WTC11 (cell line): ENCODE results near the gene CBX6. TPM values are rescaled to one million over a fixed set of nuclear protein-coding genes. Genes with fewer than 3 reads are reported as not detected.

ENCODE experiments used
- ATAC-seq: fragments of 200-7000 bp; cut with Tn5 transposase; 2 replicates; pipeline ENCODE4 v1.10.0; 2021; ENCODE audit warnings: mild to moderate bottlenecking, moderate library complexity
- CTCF ChIA-PET: fragments of 300-600 bp; sonication (Branson Sonifier 250); formaldehyde crosslinking; loops from one replicate; lab custom pipeline; 2021; ENCODE audit warnings: antibody characterized with exemption; lab: Charles Lee
- POLR2A ChIA-PET: fragments of 350-600 bp; sonication (Branson Sonifier 250); formaldehyde crosslinking; loops from one replicate; lab custom pipeline; 2021; ENCODE audit warnings: antibody characterized with exemption; lab: Charles Lee
- DNase-seq: peaks from one replicate; pipeline ENCODE4 v3.0.0; 2021; ENCODE audit warnings: low spot score
- H3K27ac Mint-ChIP-seq: 2 replicates; pipeline ENCODE4 v1.8.0; 2021; ENCODE audit warnings: mixed read lengths
- H3K27me3 Mint-ChIP-seq: 2 replicates; pipeline ENCODE4 v1.8.0; 2021; ENCODE audit warnings: low read depth, mild to moderate bottlenecking, moderate library complexity, mixed read lengths
- H3K36me3 Mint-ChIP-seq: 2 replicates; pipeline ENCODE4 v1.8.0; 2021; ENCODE audit warnings: mixed read lengths
- H3K4me1 Mint-ChIP-seq: 2 replicates; pipeline ENCODE4 v1.8.0; 2022; ENCODE audit warnings: mixed read lengths
- H3K4me3 Mint-ChIP-seq: 2 replicates; pipeline ENCODE4 v1.8.0; 2021; ENCODE audit warnings: mild to moderate bottlenecking, moderate library complexity, mixed read lengths
- H3K9me3 Mint-ChIP-seq: 2 replicates; pipeline ENCODE4 v1.8.0; 2021; ENCODE audit warnings: mixed read lengths
- ATF1 ChIP-seq: sonication (generic); formaldehyde crosslinking; IDR thresholded peaks from 2 replicates; pipeline ENCODE4 v1.8.1; 2023; ENCODE audit warnings: mild to moderate bottlenecking, moderate library complexity, missing genetic modification reagents
- CREM ChIP-seq: sonication (generic); formaldehyde crosslinking; IDR thresholded peaks from 2 replicates; pipeline ENCODE4 v1.8.1; 2022; ENCODE audit warnings: mild to moderate bottlenecking, missing genetic modification reagents, moderate library complexity
- FOXK1 ChIP-seq: sonication (generic); formaldehyde crosslinking; IDR thresholded peaks from 2 replicates; pipeline ENCODE4 v1.8.0; 2022; ENCODE audit warnings: mild to moderate bottlenecking, moderate library complexity, missing genetic modification reagents
- GABPB1 ChIP-seq: sonication (generic); formaldehyde crosslinking; IDR thresholded peaks from 2 replicates; pipeline ENCODE4 v1.8.1; 2023; ENCODE audit warnings: mild to moderate bottlenecking, missing genetic modification reagents
- JUN ChIP-seq: sonication (generic); formaldehyde crosslinking; IDR thresholded peaks from 2 replicates; pipeline ENCODE4 v1.8.0; 2023; ENCODE audit warnings: mild to moderate bottlenecking, missing genetic modification reagents
- MYBL2 ChIP-seq: sonication (generic); formaldehyde crosslinking; IDR thresholded peaks from 2 replicates; pipeline ENCODE4 v1.8.1; 2023; ENCODE audit warnings: mild to moderate bottlenecking, moderate library complexity, missing genetic modification reagents
- NR1H2 ChIP-seq: sonication (generic); formaldehyde crosslinking; IDR thresholded peaks from 2 replicates; pipeline ENCODE4 v1.9.0; 2021; ENCODE audit warnings: mild to moderate bottlenecking, moderate library complexity, missing genetic modification reagents
- NR2C2 ChIP-seq: sonication (generic); formaldehyde crosslinking; IDR thresholded peaks from 2 replicates; pipeline ENCODE4 v1.8.0; 2022; ENCODE audit warnings: mild to moderate bottlenecking, missing genetic modification reagents
- SMAD4 ChIP-seq: sonication (generic); formaldehyde crosslinking; IDR thresholded peaks from 2 replicates; pipeline ENCODE4 v1.8.0; 2022; ENCODE audit warnings: mild to moderate bottlenecking, missing genetic modification reagents
- ZNF121 ChIP-seq: sonication (generic); formaldehyde crosslinking; IDR thresholded peaks from 2 replicates; pipeline ENCODE4 v1.8.0; 2023; ENCODE audit warnings: missing genetic modification reagents
- ZNF396 ChIP-seq: fragments of 250-450 bp; sonication (Bioruptor Pico); IDR thresholded peaks from 2 replicates; pipeline ENCODE4 v1.8.0; 2021; ENCODE audit warnings: mild to moderate bottlenecking, moderate library complexity, borderline replicate concordance
- ZNF671 ChIP-seq: fragments of 250-450 bp; sonication (Bioruptor Pico); IDR thresholded peaks from 2 replicates; pipeline ENCODE4 v1.8.0; 2021; ENCODE audit warnings: mild to moderate bottlenecking
- total RNA-seq: library from RNA; stranded (reverse); gene quantifications from 3 replicates; pipeline ENCODE4 v1.2.3, GENCODE V29; 2021
- TF ChIP-seq, protein P1 (sequence below): sonication (generic); formaldehyde crosslinking; IDR thresholded peaks from 2 replicates; pipeline ENCODE4 v1.8.0; 2022; ENCODE audit warnings: mild to moderate bottlenecking, missing genetic modification reagents
- TF ChIP-seq, protein P2 (sequence below): sonication (generic); formaldehyde crosslinking; IDR thresholded peaks from 2 replicates; pipeline ENCODE4 v1.8.1; 2023; ENCODE audit warnings: mild to moderate bottlenecking, moderate library complexity, missing genetic modification reagents
- TF ChIP-seq, protein P3 (sequence below): sonication (generic); formaldehyde crosslinking; conservative IDR thresholded peaks from 2 replicates; pipeline ENCODE4 v1.8.1; 2022; ENCODE audit warnings: mild to moderate bottlenecking, missing genetic modification reagents
- TF ChIP-seq, protein P4 (sequence below): sonication (generic); formaldehyde crosslinking; IDR thresholded peaks from 2 replicates; pipeline ENCODE4 v1.8.0; 2022; ENCODE audit warnings: mild to moderate bottlenecking, missing genetic modification reagents
- TF ChIP-seq, protein P5 (sequence below): sonication (generic); formaldehyde crosslinking; IDR thresholded peaks from 2 replicates; pipeline ENCODE4 v1.8.0; 2022; ENCODE audit warnings: mild to moderate bottlenecking, missing genetic modification reagents
- TF ChIP-seq, protein P6 (sequence below): fragments of 200-600 bp; IDR thresholded peaks from 2 replicates; pipeline ENCODE4 v1.8.0; 2022; ENCODE audit warnings: antibody characterized with exemption
- TF ChIP-seq, protein P7 (sequence below): sonication (generic); formaldehyde crosslinking; IDR thresholded peaks from 2 replicates; pipeline ENCODE4 v1.8.1; 2023; ENCODE audit warnings: mild to moderate bottlenecking, missing genetic modification reagents, moderate library complexity
- TF ChIP-seq, protein P8 (sequence below): sonication (generic); formaldehyde crosslinking; IDR thresholded peaks from 2 replicates; pipeline ENCODE4 v1.8.0; 2023; ENCODE audit warnings: mild to moderate bottlenecking, missing genetic modification reagents

CBX6 gene
- total RNA-seq, 1 experiment from 2014 or later, result 27.0 TPM

DNA sequence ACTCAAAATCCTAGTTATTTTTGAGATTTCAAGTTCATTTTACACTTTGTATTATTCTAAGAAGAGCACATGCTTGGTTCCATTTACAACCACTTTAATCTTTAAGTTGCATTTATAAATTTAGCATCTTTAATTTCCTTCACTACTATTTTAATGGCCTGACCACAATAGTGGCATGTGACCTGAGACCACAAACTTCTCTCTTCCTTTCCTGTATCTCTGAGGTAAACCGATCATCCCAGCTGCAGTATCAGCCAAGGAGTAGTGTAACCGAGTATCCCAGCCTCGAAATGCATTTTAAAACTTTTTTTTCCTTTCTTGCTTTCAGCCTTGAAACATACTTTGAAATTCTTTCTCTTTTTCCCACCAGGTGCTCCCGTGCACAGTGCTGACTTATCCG is 28.7 kb upstream of the CBX6 start:
- no peak for ATAC-seq
- H3K36me3 Mint-ChIP-seq, result peaks cover 15% of the 10 kb centered on the region
- no peak overlapping the region for H3K27ac Mint-ChIP-seq
- no peak for DNase-seq
- no peak overlapping the region for H3K4me3 Mint-ChIP-seq
- POLR2A ChIA-PET, result no interaction called here
- H3K9me3 Mint-ChIP-seq, result peaks cover 57% of the 10 kb centered on the region
- TF ChIP-seq, protein P1, sequence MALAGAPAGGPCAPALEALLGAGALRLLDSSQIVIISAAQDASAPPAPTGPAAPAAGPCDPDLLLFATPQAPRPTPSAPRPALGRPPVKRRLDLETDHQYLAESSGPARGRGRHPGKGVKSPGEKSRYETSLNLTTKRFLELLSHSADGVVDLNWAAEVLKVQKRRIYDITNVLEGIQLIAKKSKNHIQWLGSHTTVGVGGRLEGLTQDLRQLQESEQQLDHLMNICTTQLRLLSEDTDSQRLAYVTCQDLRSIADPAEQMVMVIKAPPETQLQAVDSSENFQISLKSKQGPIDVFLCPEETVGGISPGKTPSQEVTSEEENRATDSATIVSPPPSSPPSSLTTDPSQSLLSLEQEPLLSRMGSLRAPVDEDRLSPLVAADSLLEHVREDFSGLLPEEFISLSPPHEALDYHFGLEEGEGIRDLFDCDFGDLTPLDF (CRISPR knock-in tag), result no peak
- TF ChIP-seq, protein P2, sequence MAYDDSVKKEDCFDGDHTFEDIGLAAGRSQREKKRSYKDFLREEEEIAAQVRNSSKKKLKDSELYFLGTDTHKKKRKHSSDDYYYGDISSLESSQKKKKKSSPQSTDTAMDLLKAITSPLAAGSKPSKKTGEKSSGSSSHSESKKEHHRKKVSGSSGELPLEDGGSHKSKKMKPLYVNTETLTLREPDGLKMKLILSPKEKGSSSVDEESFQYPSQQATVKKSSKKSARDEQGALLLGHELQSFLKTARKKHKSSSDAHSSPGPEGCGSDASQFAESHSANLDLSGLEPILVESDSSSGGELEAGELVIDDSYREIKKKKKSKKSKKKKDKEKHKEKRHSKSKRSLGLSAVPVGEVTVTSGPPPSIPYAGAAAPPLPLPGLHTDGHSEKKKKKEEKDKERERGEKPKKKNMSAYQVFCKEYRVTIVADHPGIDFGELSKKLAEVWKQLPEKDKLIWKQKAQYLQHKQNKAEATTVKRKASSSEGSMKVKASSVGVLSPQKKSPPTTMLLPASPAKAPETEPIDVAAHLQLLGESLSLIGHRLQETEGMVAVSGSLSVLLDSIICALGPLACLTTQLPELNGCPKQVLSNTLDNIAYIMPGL (CRISPR knock-in tag), result no peak
- TF ChIP-seq, protein P3, sequence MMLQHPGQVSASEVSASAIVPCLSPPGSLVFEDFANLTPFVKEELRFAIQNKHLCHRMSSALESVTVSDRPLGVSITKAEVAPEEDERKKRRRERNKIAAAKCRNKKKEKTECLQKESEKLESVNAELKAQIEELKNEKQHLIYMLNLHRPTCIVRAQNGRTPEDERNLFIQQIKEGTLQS (CRISPR knock-in tag), result no peak
- TF ChIP-seq FOXK1 (CRISPR knock-in tag) (no peak), ATF1 (CRISPR knock-in tag) (no peak), GABPB1 (CRISPR knock-in tag) (no peak), ZNF121 (CRISPR knock-in tag) (no peak), MYBL2 (CRISPR knock-in tag) (no peak), NR1H2 (no peak), ZNF671 (CRISPR knock-in tag) (no peak), NR2C2 (CRISPR knock-in tag) (no peak), ZNF396 (CRISPR knock-in tag) (no peak), JUN (no peak), SMAD4 (CRISPR knock-in tag) (no peak), CREM (CRISPR knock-in tag) (no peak)
- TF ChIP-seq, protein P4, sequence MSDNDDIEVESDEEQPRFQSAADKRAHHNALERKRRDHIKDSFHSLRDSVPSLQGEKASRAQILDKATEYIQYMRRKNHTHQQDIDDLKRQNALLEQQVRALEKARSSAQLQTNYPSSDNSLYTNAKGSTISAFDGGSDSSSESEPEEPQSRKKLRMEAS (CRISPR knock-in tag), result no peak
- TF ChIP-seq, protein P5, sequence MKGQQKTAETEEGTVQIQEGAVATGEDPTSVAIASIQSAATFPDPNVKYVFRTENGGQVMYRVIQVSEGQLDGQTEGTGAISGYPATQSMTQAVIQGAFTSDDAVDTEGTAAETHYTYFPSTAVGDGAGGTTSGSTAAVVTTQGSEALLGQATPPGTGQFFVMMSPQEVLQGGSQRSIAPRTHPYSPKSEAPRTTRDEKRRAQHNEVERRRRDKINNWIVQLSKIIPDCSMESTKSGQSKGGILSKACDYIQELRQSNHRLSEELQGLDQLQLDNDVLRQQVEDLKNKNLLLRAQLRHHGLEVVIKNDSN (CRISPR knock-in tag), result no peak
- TF ChIP-seq, protein P6, sequence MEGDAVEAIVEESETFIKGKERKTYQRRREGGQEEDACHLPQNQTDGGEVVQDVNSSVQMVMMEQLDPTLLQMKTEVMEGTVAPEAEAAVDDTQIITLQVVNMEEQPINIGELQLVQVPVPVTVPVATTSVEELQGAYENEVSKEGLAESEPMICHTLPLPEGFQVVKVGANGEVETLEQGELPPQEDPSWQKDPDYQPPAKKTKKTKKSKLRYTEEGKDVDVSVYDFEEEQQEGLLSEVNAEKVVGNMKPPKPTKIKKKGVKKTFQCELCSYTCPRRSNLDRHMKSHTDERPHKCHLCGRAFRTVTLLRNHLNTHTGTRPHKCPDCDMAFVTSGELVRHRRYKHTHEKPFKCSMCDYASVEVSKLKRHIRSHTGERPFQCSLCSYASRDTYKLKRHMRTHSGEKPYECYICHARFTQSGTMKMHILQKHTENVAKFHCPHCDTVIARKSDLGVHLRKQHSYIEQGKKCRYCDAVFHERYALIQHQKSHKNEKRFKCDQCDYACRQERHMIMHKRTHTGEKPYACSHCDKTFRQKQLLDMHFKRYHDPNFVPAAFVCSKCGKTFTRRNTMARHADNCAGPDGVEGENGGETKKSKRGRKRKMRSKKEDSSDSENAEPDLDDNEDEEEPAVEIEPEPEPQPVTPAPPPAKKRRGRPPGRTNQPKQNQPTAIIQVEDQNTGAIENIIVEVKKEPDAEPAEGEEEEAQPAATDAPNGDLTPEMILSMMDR, result no peak
- TF ChIP-seq, protein P7, sequence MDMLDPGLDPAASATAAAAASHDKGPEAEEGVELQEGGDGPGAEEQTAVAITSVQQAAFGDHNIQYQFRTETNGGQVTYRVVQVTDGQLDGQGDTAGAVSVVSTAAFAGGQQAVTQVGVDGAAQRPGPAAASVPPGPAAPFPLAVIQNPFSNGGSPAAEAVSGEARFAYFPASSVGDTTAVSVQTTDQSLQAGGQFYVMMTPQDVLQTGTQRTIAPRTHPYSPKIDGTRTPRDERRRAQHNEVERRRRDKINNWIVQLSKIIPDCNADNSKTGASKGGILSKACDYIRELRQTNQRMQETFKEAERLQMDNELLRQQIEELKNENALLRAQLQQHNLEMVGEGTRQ (CRISPR knock-in tag), result no peak
- TF ChIP-seq, protein P8, sequence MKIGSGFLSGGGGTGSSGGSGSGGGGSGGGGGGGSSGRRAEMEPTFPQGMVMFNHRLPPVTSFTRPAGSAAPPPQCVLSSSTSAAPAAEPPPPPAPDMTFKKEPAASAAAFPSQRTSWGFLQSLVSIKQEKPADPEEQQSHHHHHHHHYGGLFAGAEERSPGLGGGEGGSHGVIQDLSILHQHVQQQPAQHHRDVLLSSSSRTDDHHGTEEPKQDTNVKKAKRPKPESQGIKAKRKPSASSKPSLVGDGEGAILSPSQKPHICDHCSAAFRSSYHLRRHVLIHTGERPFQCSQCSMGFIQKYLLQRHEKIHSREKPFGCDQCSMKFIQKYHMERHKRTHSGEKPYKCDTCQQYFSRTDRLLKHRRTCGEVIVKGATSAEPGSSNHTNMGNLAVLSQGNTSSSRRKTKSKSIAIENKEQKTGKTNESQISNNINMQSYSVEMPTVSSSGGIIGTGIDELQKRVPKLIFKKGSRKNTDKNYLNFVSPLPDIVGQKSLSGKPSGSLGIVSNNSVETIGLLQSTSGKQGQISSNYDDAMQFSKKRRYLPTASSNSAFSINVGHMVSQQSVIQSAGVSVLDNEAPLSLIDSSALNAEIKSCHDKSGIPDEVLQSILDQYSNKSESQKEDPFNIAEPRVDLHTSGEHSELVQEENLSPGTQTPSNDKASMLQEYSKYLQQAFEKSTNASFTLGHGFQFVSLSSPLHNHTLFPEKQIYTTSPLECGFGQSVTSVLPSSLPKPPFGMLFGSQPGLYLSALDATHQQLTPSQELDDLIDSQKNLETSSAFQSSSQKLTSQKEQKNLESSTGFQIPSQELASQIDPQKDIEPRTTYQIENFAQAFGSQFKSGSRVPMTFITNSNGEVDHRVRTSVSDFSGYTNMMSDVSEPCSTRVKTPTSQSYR (CRISPR knock-in tag), result no peak
- no peaks in the 10 kb centered on the region for H3K4me1 Mint-ChIP-seq
- peaks cover 9% of the 10 kb centered on the region for H3K27me3 Mint-ChIP-seq
- CTCF ChIA-PET, result interaction anchor here (1.1 kb wide), 1 partner anchor 31 kb away, joined by 3 read pairs; no protein-coding TSS in a partner anchor
